Omental fat pad (tissue), 4 donors: Measurements from ENCODE around the gene RNF217. TPM values are rescaled to one million over a fixed set of nuclear protein-coding genes. Genes with fewer than 3 reads are reported as not detected.

ENCODE experiments used
- ATAC-seq: fragments of 150-250 bp; one replicate; pipeline ENCODE4 v1.9.1; 2016; ENCODE audit warnings: mild to moderate bottlenecking, moderate library complexity; ENCODE audit not compliant: low FRiP score
- DNase-seq: peaks from one replicate; pipeline ENCODE4 v3.0.0-alpha.2; 2019; ENCODE audit warnings: low spot score
- CTCF ChIP-seq, 3 donors: fragments of 450-650 bp; IDR thresholded peaks; one replicate each; pipeline ENCODE4 v1.5.1; 2016 to 2017; ENCODE audit warnings: antibody characterized with exemption in 3 of 3, mild to moderate bottlenecking in 3 of 3, moderate library complexity in 2 of 3
- total RNA-seq, 4 donors: library from RNA; depleted of rRNA; stranded (reverse); fragments of >200 nt; gene quantifications; one replicate each; pipeline ENCODE4 v1.1.0, GENCODE V29; 2016

Gene RNF217
- total RNA-seq, 4 donors from 2014 or later: 30.7 to 61.1 (median 38.4) TPM

GRCh38 chr6:125110056-125110455, 147.8 kb downstream of the RNF217 start:
- ATAC-seq (no peak), DNase-seq (no peak)
- no peak for TF ChIP-seq CTCF (IDR thresholded peaks at IDR 0.05)

- no peak for TF ChIP-seq CTCF (IDR thresholded peaks at IDR 0.05)
- ATAC-seq: no peak
- no peak for DNase-seq
These were observed 149.2 kb downstream of the RNF217 start for GRCh38 chr6:125111219-125111983.

- DNase-seq (no peak), ATAC-seq (no peak)
- no peak for TF ChIP-seq CTCF (IDR thresholded peaks at IDR 0.05)
These were observed 150.7 kb downstream of the RNF217 start for GRCh38 chr6:125112934-125113333.

DNA sequence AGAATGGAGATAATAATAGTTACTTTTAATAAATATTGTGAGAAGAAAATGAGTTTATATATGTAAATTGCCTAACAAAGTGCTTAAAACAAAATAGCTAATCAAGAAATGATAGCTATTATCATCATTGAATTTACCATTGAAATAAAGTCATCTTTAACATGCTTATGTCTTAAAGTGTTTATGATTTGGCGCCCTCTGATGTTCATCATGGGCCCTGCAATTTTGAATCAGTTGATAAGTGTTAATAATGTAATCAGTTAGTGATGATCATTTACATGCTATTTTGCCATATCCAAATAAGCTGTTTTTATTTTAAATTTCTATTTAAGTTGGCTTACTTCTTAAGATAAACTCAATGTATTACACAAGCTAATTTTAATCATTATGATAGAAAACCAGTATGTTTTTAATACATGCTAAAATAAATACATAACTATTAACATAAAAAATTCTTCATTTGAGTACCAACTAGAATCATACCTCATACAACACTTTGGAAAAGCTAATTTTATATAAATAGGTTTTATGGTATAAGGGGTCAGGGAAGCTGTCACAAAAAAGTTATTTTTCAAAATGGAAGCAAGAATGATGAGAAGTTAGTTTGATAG, 152.1 kb downstream of the RNF217 start:
- TF ChIP-seq CTCF (IDR thresholded peaks at IDR 0.05): peak in 1 of 3 donors; percentile 23
- ATAC-seq: no peak
- peak; percentile 64 for DNase-seq

DNA sequence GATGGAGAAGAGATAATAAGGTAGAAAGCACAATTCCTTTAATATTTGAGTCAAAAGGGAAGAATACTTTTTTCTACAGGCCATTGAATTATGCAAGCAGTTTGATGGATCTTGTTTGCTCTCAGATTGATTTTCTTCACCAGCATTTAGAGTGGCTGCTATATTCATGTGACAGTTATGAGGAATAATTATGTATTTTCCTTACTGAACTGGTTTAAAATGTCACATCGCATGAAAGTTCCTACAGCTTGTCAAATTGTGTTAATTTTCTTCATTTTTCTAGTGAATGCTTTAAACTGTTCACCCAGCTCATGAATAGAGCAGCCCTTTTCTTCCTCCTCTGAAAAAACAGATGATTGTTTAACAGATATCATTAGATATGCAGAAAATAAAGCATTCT, 153.9 kb downstream of the RNF217 start:
- no peak for DNase-seq
- ATAC-seq: no peak
- TF ChIP-seq CTCF (IDR thresholded peaks at IDR 0.05): no peak

GRCh38 chr6:125116710-125117109, 154.5 kb downstream of the RNF217 start:
- TF ChIP-seq CTCF (IDR thresholded peaks at IDR 0.05): no peak
- DNase-seq: no peak
- ATAC-seq: no peak

- ATAC-seq (no peak), DNase-seq (no peak)
- no peak for TF ChIP-seq CTCF (IDR thresholded peaks at IDR 0.05)
These were observed 155.6 kb downstream of the RNF217 start for GRCh38 chr6:125117818-125118217.
